IPS-20b (cell line): ENCODE results near the gene GBP1.
"Not testable (repeated sequence)": the region's sequence is repeated elsewhere in the genome, so short reads cannot be mapped to it uniquely, and the experiment has no call there.

Source experiments
- H3K27ac ChIP-seq: one replicate; pipeline ENCODE4 v1.5.1; 2013; ENCODE audit warnings: low read length
- H3K27me3 ChIP-seq: 2 replicates; pipeline ENCODE4 v1.6.1; 2013; ENCODE audit warnings: mild to moderate bottlenecking, low read length, inconsistent platforms; ENCODE audit not compliant: insufficient read depth
- H3K36me3 ChIP-seq: 2 replicates; pipeline ENCODE4 v1.6.1; 2013; ENCODE audit warnings: low read depth, mild to moderate bottlenecking, inconsistent platforms, low read length, moderate library complexity; ENCODE audit not compliant: insufficient read depth
- H3K4me1 ChIP-seq: 2 replicates; pipeline ENCODE4 v1.6.1; 2013; ENCODE audit warnings: mild to moderate bottlenecking, control low read depth, inconsistent platforms, low read length, moderate library complexity; ENCODE audit not compliant: insufficient read depth
- H3K4me3 ChIP-seq: 2 replicates; pipeline ENCODE4 v1.5.1; 2013; ENCODE audit warnings: mild to moderate bottlenecking, low read length, inconsistent platforms
- H3K9ac ChIP-seq: 2 replicates; pipeline ENCODE4 v1.6.1; 2013; ENCODE audit warnings: low read depth, mild to moderate bottlenecking, inconsistent platforms, low read length, moderate library complexity
- H3K9me3 ChIP-seq: 2 replicates; pipeline ENCODE4 v1.6.1; 2013; ENCODE audit warnings: mild to moderate bottlenecking, low read depth, low read length, inconsistent platforms; ENCODE audit not compliant: insufficient read depth

Gene GBP1

DNA sequence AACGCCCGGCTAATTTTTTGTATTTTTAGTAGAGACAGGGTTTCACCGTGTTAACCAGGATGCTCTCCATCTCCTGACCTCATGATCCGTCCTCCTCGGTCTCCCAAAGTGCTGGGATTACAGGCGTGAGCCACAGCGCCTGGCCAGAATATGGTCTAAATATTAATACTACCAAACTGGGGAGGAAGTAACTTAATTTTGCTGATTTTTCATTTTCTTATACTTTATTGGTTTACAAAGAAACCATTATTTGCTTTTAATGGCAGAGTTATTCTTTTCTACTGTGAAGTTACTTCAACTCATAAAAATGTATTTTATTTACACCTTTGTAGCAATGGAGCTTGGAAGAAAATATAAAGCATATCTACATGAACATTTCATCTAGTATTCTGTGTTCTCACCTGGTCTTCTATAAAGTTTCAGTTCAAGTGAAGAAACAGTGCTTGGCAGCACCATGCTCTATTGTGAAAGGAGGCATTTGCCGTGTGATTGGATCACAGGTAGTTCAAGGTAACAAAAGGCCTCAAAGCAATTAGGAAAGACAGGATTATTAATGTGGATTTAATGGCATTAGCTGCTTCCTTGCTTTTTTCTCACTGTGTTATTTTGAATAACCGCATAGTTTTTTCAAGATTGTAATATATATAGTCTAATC lies 13.6 kb downstream of the GBP1 start:
- Histone ChIP-seq H3K27me3 (no peaks in the 10 kb centered on the region), H3K4me1 (no peaks in the 10 kb centered on the region), H3K9me3 (no peaks in the 10 kb centered on the region), H3K36me3 (no peaks in the 10 kb centered on the region), H3K4me3 (no peak overlapping the region), H3K27ac (no peak overlapping the region), H3K9ac (no peak overlapping the region)

GRCh38 chr1:89050649-89051033 lies 14.4 kb downstream of the GBP1 start:
- Histone ChIP-seq H3K9me3 (no peaks in the 10 kb centered on the region), H3K9ac (no peak overlapping the region), H3K27me3 (no peaks in the 10 kb centered on the region), H3K4me3 (no peak overlapping the region), H3K27ac (no peak overlapping the region), H3K36me3 (no peaks in the 10 kb centered on the region), H3K4me1 (no peaks in the 10 kb centered on the region)

- H3K27me3 ChIP-seq, H3K36me3 ChIP-seq, H3K27ac ChIP-seq, H3K4me3 ChIP-seq, H3K4me1 ChIP-seq, H3K9me3 ChIP-seq, H3K9ac ChIP-seq: not testable (repeated sequence)
Observed at GRCh38 chr1:89049901-89050648, 14.9 kb downstream of the GBP1 start.

DNA sequence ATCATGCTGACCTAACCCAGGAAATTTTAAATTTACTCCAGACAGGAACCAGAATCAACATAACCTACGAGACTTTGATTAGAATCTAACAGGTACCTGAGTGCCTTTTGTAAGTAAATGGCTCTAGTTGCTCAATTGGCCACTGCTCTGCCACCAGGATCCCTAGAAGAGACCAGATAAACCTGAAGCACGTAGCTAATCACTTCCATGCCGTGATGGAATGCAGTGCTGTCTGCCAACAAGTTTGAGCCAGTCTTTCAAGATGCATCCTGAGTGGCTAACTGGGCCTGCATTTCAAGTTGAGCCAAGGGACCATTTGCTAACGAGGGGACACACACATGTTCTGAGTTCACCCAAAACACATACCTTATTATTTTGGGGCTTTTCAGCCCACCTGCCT lies 15.8 kb downstream of the GBP1 start:
- not testable (repeated sequence) for H3K36me3 ChIP-seq, H3K4me1 ChIP-seq, H3K9ac ChIP-seq, H3K9me3 ChIP-seq, H3K4me3 ChIP-seq, H3K27ac ChIP-seq, H3K27me3 ChIP-seq

DNA sequence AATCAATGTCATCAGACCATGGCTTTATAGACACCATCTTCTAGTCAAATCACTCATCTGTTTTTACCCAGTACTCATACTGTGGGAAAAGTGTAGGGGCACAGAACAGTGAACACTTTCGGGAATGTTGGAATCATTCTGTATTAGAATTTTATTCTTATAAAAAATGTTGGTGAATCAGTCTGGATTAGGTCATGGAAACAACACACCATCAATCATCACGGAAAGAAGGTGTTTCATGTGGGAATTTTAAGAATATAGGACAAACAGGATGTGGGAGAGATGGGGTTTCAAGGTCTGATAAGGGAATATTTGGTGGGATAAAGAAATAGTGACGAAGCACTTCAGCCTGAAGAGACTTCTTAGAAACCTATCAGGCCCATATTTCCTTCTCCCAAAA lies 17.3 kb downstream of the GBP1 start:
- Histone ChIP-seq H3K36me3 (no peaks in the 10 kb centered on the region), H3K9ac (no peak overlapping the region), H3K27me3 (no peaks in the 10 kb centered on the region), H3K27ac (no peak overlapping the region), H3K9me3 (no peaks in the 10 kb centered on the region; the same call in 1 of the 2 replicates), H3K4me3 (no peak overlapping the region), H3K4me1 (no peaks in the 10 kb centered on the region)

GRCh38 chr1:89046318-89047183 lies 18.5 kb downstream of the GBP1 start:
- H3K27ac ChIP-seq, H3K4me3 ChIP-seq, H3K27me3 ChIP-seq, H3K4me1 ChIP-seq, H3K9ac ChIP-seq, H3K36me3 ChIP-seq, H3K9me3 ChIP-seq: not testable (repeated sequence)

- no peak overlapping the region for H3K4me3 ChIP-seq
- no peak overlapping the region for H3K27ac ChIP-seq
- H3K9me3 ChIP-seq, result no peaks in the 10 kb centered on the region; the same call in 1 of the 2 replicates
- no peak overlapping the region for H3K9ac ChIP-seq
- H3K4me1 ChIP-seq, result no peaks in the 10 kb centered on the region
- no peaks in the 10 kb centered on the region for H3K27me3 ChIP-seq
- no peaks in the 10 kb centered on the region for H3K36me3 ChIP-seq
Observed at GRCh38 chr1:89044970-89045721, 19.9 kb downstream of the GBP1 start.

- no peak overlapping the region for H3K4me3 ChIP-seq
- no peaks in the 10 kb centered on the region for H3K36me3 ChIP-seq
- no peaks in the 10 kb centered on the region; the same call in 1 of the 2 replicates for H3K9me3 ChIP-seq
Observed at GRCh38 chr1:89043940-89044339, 21.1 kb downstream of the GBP1 start.

DNA sequence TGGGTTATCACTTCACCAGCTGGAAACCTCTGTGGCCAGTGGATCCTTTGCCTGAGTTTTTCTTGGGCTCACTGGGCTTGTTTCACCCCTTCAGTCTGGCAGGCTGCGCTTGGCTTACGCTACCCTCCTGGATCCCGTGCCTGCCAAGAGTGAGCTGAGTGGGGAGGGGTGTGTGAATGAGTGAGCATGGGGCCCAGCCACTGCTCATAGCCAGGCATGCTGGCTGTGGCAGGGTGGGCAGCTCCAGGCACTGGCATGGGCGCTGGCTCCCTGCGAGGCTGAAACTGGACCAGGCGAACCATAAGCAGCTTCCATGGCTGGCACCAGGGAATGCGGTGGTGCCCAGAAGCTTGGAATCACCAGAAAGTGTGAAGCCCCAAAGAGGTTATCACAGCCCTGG lies 22.5 kb downstream of the GBP1 start:
- no peaks in the 10 kb centered on the region for H3K4me1 ChIP-seq
- H3K36me3 ChIP-seq, result no peaks in the 10 kb centered on the region
- H3K4me3 ChIP-seq, result no peak overlapping the region
- no peaks in the 10 kb centered on the region for H3K27me3 ChIP-seq
- H3K9me3 ChIP-seq, result no peaks in the 10 kb centered on the region; the same call in 1 of the 2 replicates
- no peak overlapping the region for H3K9ac ChIP-seq
- no peak overlapping the region for H3K27ac ChIP-seq

More at GRCh38 chr1:89043940-89044339, 21.1 kb downstream of the GBP1 start:
- Histone ChIP-seq H3K4me1 (no peaks in the 10 kb centered on the region), H3K27ac (no peak overlapping the region), H3K27me3 (no peaks in the 10 kb centered on the region), H3K9ac (no peak overlapping the region)

GRCh38 chr1:89041721-89042120 lies 23.3 kb downstream of the GBP1 start:
- no peak overlapping the region for H3K9ac ChIP-seq
- no peak overlapping the region for H3K27ac ChIP-seq
- no peaks in the 10 kb centered on the region for H3K27me3 ChIP-seq
- no peaks in the 10 kb centered on the region for H3K4me1 ChIP-seq
- H3K4me3 ChIP-seq, result no peak overlapping the region
- H3K9me3 ChIP-seq, result no peaks in the 10 kb centered on the region; the same call in 1 of the 2 replicates
- no peaks in the 10 kb centered on the region for H3K36me3 ChIP-seq

DNA sequence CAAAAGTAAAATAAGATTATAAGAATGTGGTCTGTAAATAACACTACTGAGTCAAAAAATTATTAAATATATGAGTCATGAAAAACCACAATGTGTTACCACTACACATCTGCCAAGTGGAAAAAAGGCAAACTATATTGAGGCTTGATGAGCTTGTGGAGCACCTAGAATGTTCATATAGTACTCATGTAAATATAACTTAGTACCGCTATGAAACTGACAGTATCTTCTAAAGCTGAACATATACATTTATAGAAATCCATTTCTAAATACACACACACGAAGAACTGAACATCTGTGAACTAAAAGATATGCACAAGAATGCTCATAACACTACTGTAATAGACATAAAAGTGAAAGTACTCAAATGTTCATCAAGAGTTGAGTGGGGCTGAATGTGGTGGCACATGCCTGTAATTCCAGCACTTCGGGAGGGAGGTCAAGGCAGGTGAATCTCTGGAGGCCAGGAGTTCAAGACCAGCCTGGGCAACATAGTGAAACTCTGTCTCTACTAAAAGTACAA lies 23.8 kb downstream of the GBP1 start:
- Histone ChIP-seq H3K27me3 (no peaks in the 10 kb centered on the region), H3K9me3 (no peaks in the 10 kb centered on the region; the same call in 1 of the 2 replicates), H3K4me3 (no peak overlapping the region), H3K9ac (no peak overlapping the region), H3K36me3 (no peaks in the 10 kb centered on the region), H3K27ac (no peak overlapping the region), H3K4me1 (no peaks in the 10 kb centered on the region)
